H54 (cell line): Measurements from ENCODE around the gene KBTBD12.

Source experiments
- DNase-seq: peaks from one replicate; pipeline ENCODE4 v3.0.0; 2011; ENCODE audit warnings: low spot score, mixed read lengths; ENCODE audit not compliant: insufficient read length
- FAIRE-seq: peaks from 3 replicates; lab custom pipeline; 2011; peaks lifted over from hg19 to GRCh38; lab: Jason Lieb, UNC
- POLR2A ChIP-seq: IDR thresholded peaks from 2 replicates; pipeline ENCODE4 v1.6.1; 2011; ENCODE audit warnings: low read depth, mild to moderate bottlenecking, low read length

KBTBD12 gene

DNA sequence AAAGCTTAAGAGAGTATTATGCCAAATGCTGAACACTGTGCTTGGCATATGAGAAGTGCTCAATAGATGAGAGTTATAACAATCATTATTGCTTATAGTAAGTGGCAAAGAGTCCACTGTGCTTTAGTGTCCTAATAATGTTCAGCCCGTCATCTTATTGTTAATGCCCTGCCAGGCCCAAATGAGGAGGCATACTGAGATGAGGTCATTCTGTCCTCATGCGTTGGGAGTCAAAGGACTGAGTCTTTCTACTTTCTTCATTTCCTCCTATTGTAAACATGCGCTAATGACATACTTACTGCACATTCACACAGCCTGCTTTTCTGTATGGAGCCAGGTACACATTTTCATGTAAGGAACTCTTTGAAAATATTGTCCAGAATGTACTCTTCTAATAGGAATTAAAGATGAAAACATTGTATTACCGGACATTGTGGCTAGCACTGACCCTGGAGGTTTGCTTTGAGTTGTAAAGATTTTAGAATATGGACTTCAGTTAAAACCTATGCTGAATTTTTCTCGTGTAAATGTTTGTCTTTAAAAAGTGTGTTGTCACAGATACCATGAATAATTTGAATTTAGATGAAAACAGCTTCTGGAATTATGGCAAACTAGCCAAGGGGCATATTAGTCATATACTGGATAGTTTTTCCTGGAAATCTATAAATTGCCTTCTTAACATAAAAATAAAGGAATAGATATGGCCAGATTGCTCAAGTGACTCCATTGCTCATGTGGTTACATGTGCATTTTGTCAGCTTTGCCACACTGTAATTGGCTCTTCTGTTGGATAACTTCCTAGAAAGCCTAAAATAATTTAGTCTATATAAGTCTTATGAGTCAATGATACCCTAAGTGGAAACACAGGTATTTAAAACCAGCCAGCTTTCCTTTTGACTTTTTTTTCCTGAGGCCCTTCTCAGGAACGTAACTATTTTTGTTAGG is 38.3 kb downstream of the KBTBD12 start:
- DNase-seq (no peak), FAIRE-seq (peak; percentile 27)

GRCh38 chr3:127954640-127955039 is 39.6 kb downstream of the KBTBD12 start:
- FAIRE-seq = no peak
- no peak for TF ChIP-seq POLR2A
- no peak for DNase-seq

More for the DNA sequence above, 38.3 kb downstream of the KBTBD12 start:
- no peak for TF ChIP-seq POLR2A

GRCh38 chr3:127955728-127956127 is 40.7 kb downstream of the KBTBD12 start:
- FAIRE-seq (no peak), DNase-seq (no peak)
- TF ChIP-seq POLR2A = no peak

DNA sequence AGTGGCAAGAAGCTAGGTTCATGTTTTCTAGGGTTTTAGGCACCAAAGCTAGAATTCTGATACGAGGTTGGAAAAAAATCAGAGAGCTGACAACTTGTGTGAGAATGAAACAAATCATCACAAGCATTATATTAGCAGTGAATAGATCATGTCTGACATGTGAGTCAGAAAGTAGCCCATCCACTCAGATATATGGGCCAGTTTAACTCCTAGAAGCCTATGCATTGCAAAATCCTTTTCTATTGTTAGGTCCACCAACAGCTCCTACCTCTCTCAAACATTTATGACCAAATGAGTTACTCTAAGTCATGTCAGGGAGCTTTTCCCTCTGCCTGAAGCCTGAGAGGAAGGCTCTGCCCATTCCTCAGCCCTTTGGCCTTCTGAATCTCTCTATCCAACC is 44.0 kb downstream of the KBTBD12 start:
- TF ChIP-seq POLR2A = no peak
- no peak for FAIRE-seq
- no peak for DNase-seq

GRCh38 chr3:127959873-127960272 is 44.8 kb downstream of the KBTBD12 start:
- no peak for TF ChIP-seq POLR2A
- FAIRE-seq (no peak), DNase-seq (no peak)

- TF ChIP-seq POLR2A = no peak
- DNase-seq (no peak), FAIRE-seq (no peak)
Observed at GRCh38 chr3:127960421-127960965, 45.5 kb downstream of the KBTBD12 start.

GRCh38 chr3:127961124-127961523 is 46.1 kb downstream of the KBTBD12 start:
- no peak for FAIRE-seq
- no peak for TF ChIP-seq POLR2A
- no peak for DNase-seq

- FAIRE-seq = peak; percentile 94
- peak; percentile 50 for DNase-seq
Observed at GRCh38 chr3:127961963-127962362, 46.9 kb downstream of the KBTBD12 start.

DNA sequence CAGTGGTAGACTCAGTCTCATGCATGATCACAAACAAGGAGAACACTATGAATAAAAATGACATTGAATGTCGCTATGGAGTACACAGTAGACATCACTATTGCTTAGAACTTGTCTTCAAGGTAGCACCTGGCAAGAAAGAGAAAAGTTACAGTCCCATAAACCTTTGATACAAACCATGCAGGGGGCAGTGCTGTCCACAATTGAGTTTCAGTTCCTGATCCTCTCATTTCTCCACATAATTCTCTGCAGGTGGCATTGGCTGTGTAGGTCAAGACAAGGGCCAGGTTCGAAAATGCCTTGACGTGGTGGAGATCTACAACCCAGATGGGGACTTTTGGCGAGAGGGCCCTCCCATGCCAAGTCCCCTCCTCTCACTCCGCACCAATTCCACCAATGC is 47.9 kb downstream of the KBTBD12 start:
- DNase-seq = no peak
- FAIRE-seq = no peak

More at GRCh38 chr3:127961963-127962362, 46.9 kb downstream of the KBTBD12 start:
- no peak for TF ChIP-seq POLR2A

GRCh38 chr3:127964053-127964452 is 49.0 kb downstream of the KBTBD12 start:
- FAIRE-seq = no peak
- no peak for TF ChIP-seq POLR2A
- no peak for DNase-seq

More for the DNA sequence above, 47.9 kb downstream of the KBTBD12 start:
- TF ChIP-seq POLR2A = no peak

DNA sequence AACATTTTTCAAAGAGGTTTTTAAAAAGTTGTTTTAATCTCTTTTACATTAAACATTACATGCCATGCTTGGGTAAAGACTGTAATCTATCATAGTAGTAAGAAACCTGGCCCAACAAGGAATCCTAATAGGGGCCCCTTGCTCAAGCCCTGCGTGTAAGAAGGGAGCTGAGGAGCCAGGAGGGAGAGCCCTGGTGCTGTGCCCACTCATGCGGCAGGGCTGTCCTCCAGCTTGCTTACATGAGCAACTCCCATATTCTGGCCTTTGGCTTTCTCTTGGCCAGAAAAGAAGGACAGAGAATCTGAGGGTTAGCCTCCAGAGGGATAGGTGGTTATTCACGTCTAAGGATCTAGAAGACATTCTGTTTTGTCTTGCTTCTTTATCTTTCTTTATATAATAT is 49.8 kb downstream of the KBTBD12 start:
- TF ChIP-seq POLR2A = no peak
- FAIRE-seq = no peak
- no peak for DNase-seq

GRCh38 chr3:127967316-127967715 is 52.3 kb downstream of the KBTBD12 start:
- no peak for TF ChIP-seq POLR2A
- FAIRE-seq (no peak), DNase-seq (no peak)

DNA sequence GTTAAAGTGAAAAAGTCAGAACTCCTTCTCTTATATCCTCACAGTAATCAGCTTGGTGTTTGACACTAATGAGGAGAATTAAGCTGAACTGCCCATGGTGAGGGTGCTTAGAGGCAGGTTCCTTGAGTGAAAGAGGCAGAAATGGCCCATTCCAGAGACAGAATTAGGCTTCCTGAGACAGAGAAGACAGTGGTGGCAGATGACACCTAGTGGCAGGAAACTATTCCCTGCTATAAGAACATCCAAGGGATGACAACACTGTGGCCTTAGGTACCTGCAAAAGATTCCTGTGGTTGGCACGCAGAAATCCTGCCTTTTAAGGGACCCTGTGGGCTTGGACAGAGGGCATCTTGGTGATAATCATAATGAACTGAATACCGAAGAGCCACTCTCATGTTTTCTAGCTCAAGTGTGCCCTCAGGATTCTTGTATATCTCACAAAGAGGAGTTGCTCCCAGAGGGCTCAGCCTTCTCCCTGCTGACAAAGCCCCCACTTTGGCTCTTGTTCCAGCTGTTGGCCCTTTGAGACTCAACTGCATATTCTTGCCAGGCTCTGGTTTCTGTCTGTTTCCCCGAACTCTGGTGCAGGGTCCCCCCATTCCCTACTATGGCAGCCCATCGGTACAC is 56.0 kb downstream of the KBTBD12 start:
- FAIRE-seq = peak; percentile 80
- no peak for DNase-seq
- no peak for TF ChIP-seq POLR2A

DNA sequence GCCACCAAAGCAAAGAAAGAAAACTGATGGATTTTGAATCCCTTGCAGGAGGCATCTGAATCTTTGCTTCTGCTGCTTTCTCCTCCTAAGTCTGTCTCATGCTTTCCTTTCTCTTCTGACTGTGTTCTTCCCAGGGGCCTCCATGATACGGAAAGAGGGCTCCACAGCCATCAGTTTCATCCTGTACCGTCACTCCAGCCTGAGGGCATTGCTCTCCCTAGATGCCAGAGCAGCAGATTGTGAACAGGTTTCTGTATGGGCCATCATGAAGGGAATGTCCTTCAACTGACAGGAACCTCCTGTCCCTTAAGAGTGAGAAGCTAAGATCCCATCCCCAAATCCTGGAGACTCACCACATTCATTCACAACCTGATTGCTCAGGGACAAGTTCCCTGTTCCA is 59.2 kb downstream of the KBTBD12 start:
- FAIRE-seq (no peak), DNase-seq (no peak)
- TF ChIP-seq POLR2A = no peak
